GM12892 (cell line): ENCODE measurements around the gene EEF1AKMT3. TPM values are rescaled to one million over a fixed set of nuclear protein-coding genes. Genes with fewer than 3 reads are reported as not detected.

Experiments
- DNase-seq: peaks from one replicate; pipeline ENCODE4 v3.0.0; 2011; ENCODE audit not compliant: insufficient read length
- FAIRE-seq: peaks from 2 replicates; lab custom pipeline; 2011; peaks lifted over from hg19 to GRCh38; lab: Jason Lieb, UNC
- POLR2A ChIP-seq: IDR thresholded peaks from 2 replicates; pipeline ENCODE4 v1.6.1; 2011; ENCODE audit warnings: low read depth, low read length, control low read depth
- POLR2AphosphoS5 ChIP-seq: IDR thresholded peaks from 2 replicates; pipeline ENCODE4 v1.6.1; 2011; ENCODE audit warnings: low read depth, low read length, control low read depth
- TAF1 ChIP-seq: IDR thresholded peaks from 2 replicates; pipeline ENCODE4 v1.6.1; 2011; ENCODE audit warnings: low read depth, mild to moderate bottlenecking, control low read depth, low read length, borderline replicate concordance
- polyA plus RNA-seq: library from polyadenylated mRNA; unstranded; fragments of >200 nt; gene quantifications from one replicate; pipeline ENCODE4 v1.2.1, GENCODE V29; 2012; ENCODE audit warnings: missing spikeins, inconsistent platforms; ENCODE audit not compliant: missing spikeins

The EEF1AKMT3 gene
- 6.1 TPM for polyA plus RNA-seq

DNA sequence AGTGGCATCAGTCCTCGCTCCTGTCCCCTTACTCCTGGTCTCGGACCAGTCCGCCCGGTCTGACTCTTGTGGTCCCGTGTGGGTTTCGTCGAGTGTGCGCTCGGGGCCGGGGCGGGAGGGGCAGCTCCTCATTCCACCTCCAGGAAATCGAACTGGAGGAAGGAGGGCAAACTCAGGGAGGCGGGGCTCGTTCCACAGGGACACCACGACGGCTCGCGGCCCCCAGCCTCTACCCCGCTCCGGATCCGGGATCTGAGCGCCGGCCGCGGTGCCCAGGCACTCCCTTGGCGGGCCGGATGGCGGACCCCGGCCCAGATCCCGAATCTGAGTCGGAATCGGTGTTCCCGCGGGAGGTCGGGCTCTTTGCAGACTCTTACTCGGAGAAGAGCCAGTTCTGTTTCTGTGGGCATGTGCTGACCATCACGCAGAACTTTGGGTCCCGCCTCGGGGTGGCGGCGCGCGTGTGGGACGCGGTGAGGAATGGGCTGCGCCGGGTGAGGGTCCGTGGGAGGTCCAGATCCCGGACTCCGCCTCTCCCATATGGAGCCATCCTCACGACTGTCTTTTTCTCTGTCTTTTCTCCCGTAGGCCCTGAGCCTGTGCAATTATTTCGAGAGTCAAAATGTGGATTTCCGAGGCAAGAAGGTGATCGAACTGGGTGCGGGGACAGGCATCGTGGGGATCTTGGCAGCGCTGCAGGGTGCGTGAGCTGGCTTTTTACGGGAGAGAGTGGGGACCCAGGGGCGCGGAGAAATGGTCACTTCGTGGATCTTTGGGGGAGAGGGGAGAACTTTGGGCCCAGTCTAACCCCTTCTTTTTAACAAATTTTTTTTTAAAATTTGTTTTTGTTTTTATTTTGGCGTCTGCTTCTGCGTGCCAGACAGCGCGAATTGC is at the start of gene EEF1AKMT3:
Gene EEF1AKMT3, plus strand, starts transcription at position 186 of the 894 bp plus-strand sequence. Its CDS starts 111 bp downstream, at position 297.
- TF ChIP-seq POLR2AphosphoS5 (no peak), POLR2A (no peak), TAF1 (no peak)
- FAIRE-seq (no peak), DNase-seq (peak; percentile 40)

DNA sequence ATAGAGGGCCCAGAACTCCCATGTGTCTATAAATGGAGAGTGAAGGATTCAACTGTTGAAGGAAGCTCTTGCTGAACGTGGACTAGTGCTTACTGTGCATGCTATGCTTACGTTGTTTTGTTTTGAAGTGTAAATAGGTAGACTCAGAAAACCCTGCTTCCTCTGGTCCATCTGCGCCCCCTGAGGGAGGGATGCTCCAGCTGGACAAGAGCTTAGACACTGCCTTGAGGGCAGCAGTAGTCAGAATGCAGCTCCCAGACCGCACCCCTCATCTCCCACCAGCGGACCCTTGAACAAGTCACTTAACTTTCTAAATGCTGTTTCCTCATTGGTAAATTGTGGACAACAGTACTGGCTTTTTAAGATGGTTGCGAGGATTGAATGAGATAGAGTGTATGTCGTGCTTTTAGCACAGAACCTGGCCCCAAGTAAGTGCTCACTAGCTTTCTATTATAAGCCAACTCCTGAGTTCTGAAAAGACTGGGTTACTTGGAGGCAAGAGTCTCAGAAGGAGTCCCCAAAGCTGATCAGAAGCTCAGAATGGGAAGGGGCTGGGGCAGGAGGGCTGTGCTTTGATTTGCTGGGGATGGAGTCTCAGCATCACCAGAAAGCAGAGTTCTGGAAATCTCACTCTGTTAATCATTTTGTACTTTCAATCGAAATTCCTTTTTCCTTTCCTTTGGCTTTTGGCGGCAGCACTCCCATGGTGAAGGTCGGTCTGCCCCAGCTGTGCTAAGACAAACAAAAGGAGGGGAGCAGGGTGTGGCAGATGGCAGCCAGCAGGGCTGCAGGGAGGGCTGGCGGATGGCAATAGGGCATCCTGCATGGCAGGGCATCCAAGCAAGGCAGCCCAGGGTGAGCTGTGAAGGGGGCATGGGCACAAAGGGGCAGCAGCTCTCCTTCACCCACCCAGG is 49.4 kb upstream of the EEF1AKMT3 start:
- no peak for FAIRE-seq
- DNase-seq, result no peak
- TF ChIP-seq TAF1 (no peak), POLR2A (peak; percentile 47; the same call in 1 of the 2 replicates), POLR2AphosphoS5 (no peak)

DNA sequence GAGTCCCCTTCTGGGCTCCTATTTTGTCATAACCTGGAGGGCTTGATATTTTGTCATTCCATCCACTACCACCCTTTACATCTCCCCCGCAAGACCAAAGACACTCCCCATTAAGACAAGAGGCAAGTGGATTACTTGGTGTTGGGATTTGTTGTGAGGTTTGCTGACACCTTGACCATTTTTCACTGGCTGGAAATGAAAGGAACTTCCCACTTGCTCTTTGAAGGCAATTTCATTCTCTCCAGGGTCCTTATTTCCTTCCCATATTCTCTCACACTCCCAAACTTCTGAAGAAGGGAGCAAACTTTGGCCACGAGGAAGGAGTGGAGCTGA is 48.8 kb upstream of the EEF1AKMT3 start:
- FAIRE-seq (no peak), DNase-seq (no peak)
- TF ChIP-seq POLR2A (no peak), TAF1 (no peak), POLR2AphosphoS5 (no peak)

DNA sequence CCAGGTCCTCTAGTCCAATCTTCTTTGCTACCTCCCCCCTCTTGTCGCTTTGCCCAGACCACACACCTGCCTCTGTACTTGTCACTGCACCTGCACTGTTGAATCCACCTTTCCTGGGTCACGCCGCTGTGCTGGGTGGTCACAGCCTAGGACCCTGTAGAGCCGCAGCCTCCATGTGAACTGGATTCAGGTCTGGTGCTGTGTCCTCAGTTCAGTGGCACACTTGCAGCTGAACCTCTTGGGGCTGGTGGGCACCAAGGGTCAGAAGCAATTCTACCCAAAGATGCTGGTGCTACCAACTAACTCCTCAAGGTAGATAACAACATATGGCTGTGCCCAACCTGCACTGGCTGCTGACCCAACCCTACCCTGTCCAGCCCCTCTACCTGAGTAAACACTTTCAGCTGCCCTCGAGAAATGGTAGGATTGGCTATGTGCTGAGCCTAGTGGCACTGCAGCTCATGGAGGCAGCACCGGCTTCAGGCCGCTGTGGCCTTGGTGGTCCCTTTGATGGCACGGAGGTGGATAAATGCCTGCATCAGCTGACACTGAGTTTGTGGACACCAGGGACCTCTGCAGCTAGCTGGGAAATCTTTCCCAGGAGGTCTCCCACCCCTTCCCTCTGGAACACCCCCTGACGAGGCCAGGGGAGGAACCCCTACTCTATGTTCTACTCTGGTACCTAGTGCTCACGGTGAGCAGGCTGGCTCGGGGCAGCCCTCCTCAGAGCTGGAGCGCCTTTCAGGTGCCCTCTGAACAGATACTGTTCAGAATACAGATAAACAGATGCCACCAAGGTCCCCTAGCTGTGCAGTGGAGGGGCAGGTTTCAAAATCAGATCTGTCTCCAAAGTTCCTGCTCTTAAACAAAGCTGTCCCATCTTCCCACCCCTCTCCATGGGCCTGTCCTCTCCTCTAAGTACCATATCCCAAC is 48.1 kb upstream of the EEF1AKMT3 start:
- DNase-seq (no peak), FAIRE-seq (no peak)
- TF ChIP-seq POLR2AphosphoS5 (no peak), TAF1 (no peak), POLR2A (no peak)

DNA sequence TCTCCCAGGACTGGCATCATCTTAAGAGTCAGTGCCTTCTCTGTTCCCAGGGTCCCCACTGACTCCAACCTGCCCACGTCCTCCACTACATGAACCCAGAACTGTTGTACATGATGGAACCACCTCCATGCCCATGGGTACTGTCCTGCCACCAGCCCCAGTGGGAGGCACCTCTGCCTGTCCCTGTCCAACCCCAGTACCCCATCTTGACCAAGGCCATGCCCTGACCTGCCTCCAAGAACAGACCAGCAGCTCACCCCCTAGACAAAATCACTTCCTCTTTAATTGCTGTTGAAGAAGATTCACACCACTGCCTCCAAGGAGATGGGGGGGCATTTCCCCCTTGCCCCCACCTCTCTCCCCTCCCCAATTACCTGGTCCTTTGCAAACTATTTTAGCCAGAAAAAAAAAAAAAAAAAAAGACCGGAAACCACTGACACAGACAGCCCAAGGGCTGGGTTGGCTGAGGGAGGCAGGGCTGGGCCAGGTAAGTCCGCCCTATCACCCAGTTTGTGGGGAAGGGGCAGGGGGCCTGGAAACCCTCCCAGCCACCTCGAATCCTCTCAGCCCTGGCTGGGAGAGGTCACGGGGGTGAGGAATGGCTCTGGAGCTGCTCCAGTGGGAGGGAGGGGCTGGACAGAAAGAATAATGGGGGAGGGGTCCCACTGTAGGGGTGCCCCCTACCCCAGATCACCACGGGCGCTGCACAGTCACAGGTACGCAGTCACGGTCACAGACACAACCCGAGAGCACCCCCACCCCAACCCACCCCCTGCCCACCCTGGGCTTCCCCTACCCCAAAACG is 47.3 kb upstream of the EEF1AKMT3 start:
- DNase-seq (no peak), FAIRE-seq (no peak)
- 0 out of 2 replicates have a peak, but pooled peaks have one; percentile 31 for TF ChIP-seq POLR2AphosphoS5
- TF ChIP-seq POLR2A, result no peak

DNA sequence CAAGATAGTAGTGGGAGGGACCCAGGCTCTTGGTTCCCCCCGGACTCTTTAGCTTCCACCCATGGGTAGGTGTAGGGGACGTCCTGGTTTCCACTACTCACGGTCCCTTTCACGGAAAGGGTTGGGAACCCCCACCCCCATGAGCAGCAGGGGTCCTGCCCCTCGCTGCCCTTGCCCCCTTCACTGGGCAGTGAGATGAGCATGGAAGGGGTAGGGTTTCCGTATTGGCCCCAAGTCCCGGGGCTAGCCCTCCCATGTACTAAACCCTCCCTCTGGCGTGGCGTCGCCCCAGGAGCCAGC is 46.6 kb upstream of the EEF1AKMT3 start:
- FAIRE-seq (no peak), DNase-seq (no peak)
- TF ChIP-seq TAF1 (no peak), POLR2A (no peak), POLR2AphosphoS5 (no peak)

DNA sequence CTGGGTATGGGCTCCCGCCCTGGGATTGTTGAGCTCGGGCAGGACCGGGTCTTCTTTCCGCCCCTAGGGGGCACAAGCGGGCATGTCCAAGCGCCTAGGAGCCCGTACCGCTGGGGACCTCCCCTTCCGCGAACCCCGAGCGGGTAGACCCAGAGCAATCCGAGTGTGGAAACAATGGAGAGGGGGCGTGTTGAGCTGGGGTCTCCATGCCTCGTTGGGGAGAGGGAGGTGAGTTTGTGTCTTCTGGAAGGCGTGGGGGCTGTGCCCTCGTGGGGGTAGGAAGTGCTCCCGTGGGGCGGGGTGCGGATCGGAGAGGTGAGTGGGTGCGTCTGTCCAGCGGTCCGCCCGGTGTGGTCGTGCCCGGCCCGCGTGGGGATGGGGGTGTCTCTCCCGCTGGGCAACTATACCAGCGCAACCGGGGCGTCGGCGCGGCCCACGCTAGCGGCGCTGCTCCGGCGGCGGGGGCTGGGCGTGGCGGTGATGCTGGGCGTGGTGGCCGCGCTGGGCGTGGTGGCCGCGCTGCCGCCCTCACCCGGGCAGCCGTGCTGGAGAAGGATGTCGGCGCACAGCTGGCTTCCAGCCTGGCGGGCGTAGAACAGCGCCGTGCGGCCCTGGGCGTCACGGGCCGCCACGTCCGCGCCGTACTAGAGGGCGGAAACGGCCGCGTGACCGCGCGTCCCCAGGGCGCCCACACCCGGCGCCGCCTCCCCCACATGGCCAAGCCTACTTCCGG is 46.1 kb upstream of the EEF1AKMT3 start:
- DNase-seq (peak; percentile 14), FAIRE-seq (no peak)
- TF ChIP-seq POLR2AphosphoS5 (no peak), TAF1 (no peak), POLR2A (no peak)

DNA sequence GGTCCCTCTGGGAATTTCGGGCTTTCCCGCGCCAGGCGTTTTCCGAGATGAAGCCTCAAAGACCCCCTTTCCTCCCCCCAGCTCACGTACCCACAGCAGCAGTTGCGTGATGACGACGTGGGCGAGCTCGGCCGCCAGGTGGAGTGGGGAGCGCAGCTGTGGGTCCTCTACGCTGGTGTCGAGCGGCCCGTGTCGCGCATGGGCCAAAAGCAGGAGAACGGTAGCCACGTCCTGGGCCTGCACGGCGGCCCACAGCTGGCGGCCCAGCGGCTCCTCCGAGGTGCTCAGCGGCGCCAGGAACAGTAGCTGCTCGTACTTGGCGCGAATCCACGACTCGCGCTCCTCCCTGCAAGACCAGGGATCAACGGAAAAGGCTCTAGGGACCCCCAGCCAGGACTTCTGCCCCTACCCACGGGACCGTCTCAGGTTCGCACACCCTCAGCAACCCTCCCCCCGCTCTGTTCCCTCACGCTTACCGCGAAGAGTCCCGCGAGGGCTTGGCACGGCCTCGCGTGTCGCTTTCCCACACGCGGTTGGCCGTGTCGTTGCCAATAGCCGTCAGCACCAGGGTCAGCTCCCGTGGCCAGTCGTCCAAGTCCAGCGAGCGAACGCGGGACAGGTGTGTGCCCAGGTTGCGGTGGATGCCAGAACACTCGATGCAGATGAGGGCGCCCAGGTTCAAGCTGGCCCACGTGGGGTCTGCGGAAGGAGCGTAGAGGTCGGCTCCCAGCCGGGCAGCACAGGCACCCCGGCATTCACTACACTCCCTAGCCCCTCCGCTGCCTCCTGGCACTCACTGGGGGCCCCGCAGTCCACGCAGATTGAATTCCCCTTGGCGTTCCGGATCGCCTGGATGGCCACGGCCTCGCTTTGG is 45.3 kb upstream of the EEF1AKMT3 start:
- TF ChIP-seq POLR2A (no peak), POLR2AphosphoS5 (no peak), TAF1 (no peak)
- FAIRE-seq (no peak), DNase-seq (peak; percentile 13)

DNA sequence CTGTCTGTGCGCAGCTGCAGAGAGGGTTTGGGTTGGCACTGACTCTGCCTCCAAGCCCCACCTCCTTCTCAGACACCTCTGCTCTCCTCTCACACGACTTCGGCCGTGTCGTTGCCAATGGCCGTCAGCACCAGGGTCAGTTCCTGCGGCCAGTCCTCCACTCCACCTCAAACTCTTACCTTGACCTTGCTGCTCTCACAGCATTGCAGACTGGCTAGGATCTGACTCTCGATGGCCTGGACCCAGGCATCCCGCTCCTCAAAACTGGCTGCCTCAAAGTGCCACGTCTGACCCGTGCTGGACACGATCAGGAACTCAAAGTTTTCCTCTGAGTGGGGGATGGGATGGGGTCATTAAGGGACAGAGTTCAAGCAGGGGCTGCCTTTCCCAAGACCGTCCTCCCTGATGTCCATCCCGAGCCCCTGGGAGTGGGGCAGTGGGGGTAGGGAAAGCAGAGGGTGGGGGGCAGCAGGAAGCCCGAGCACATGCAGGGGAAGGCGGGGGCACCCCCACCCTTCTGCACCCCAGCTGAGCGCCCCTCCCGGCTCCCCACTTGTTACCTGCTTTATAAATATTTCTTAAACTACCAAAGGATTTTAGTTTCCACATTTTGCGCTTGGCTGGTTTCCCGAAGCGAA is 44.5 kb upstream of the EEF1AKMT3 start:
- TF ChIP-seq POLR2AphosphoS5 (no peak), POLR2A (no peak), TAF1 (no peak)
- FAIRE-seq (no peak), DNase-seq (peak; percentile 7)
